ENCODE results near the gene TBC1D13. TPM values are rescaled to one million over a fixed set of nuclear protein-coding genes. Genes with fewer than 3 reads are reported as not detected.
A peak's percentile ranks its signal among the peaks of the same experiment; 100 is the strongest.

TBC1D13 gene
- total and polyA plus RNA-seq, 2 of the 13 experiments (the other 11 are each of a cell fraction or from before 2014, with no cell fraction given), result 17.9 to 19.7 TPM

GRCh38 chr9:128786681-128787601, at the start of gene TBC1D13 (continued):
- TF ChIP-seq ZHX2 (IDR thresholded peaks at IDR 0.05; ENCODE audit: low read depth) (peak; percentile 69; the same call in 1 of the 2 replicates), ZHX2 (CRISPR knock-in tag; IDR thresholded peaks at IDR 0.05; ENCODE audit: borderline replicate concordance) (peak; percentile 86), DDIT3 (CRISPR knock-in tag; IDR thresholded peaks at IDR 0.05) (no peak), BATF2 (CRISPR knock-in tag; IDR thresholded peaks at IDR 0.05) (peak; percentile 89), ZNF577 (CRISPR knock-in tag; IDR thresholded peaks at IDR 0.05; ENCODE audit: borderline replicate concordance, low read depth) (no peak), MEIS1 (CRISPR knock-in tag; IDR thresholded peaks at IDR 0.05; ENCODE audit: borderline replicate concordance) (peak; percentile 73; the same call in 1 of the 2 replicates), ZSCAN30 (CRISPR knock-in tag; IDR thresholded peaks at IDR 0.05) (peak; percentile 94), EHMT2 (IDR thresholded peaks at IDR 0.05; ENCODE audit: borderline replicate concordance, low read depth, low read length) (no peak), ZSCAN29 (CRISPR knock-in tag; conservative IDR thresholded peaks at IDR 0.05) (no peak; the same call in 1 of the 2 replicates), ZNF232 (CRISPR knock-in tag; IDR thresholded peaks at IDR 0.05; ENCODE audit: borderline replicate concordance) (peak; percentile 96), HNF4G (IDR thresholded peaks at IDR 0.05; ENCODE audit: borderline replicate concordance, low read depth, low read length) (peak; percentile 44; the same call in 1 of the 2 replicates), HNF4G (CRISPR knock-in tag; IDR thresholded peaks at IDR 0.05; ENCODE audit: borderline replicate concordance, low read depth) (peak; percentile 72; the same call in 1 of the 2 replicates), CSRNP2 (CRISPR knock-in tag; conservative IDR thresholded peaks at IDR 0.05; ENCODE audit: low read depth) (0 out of 2 replicates have a peak, but pooled peaks have one; percentile 65), ZNF607 (CRISPR knock-in tag; IDR thresholded peaks at IDR 0.05; ENCODE audit: borderline replicate concordance) (peak; percentile 97; the same call in 1 of the 2 replicates)
